NCI-H146 treated with DMSO at 0.1 percent for 48 hours (cell line): Measurements from ENCODE around the gene ANKRD40.
"Not testable (repeated sequence)": the region's sequence is repeated elsewhere in the genome, so short reads cannot be mapped to it uniquely, and the experiment has no call there.

Experiments used
- DNase-seq: peaks from one replicate; lab custom pipeline; 2025; ENCODE audit not compliant: unreplicated experiment; lab: John Stamatoyannopoulos, UW

The ANKRD40 gene

DNA sequence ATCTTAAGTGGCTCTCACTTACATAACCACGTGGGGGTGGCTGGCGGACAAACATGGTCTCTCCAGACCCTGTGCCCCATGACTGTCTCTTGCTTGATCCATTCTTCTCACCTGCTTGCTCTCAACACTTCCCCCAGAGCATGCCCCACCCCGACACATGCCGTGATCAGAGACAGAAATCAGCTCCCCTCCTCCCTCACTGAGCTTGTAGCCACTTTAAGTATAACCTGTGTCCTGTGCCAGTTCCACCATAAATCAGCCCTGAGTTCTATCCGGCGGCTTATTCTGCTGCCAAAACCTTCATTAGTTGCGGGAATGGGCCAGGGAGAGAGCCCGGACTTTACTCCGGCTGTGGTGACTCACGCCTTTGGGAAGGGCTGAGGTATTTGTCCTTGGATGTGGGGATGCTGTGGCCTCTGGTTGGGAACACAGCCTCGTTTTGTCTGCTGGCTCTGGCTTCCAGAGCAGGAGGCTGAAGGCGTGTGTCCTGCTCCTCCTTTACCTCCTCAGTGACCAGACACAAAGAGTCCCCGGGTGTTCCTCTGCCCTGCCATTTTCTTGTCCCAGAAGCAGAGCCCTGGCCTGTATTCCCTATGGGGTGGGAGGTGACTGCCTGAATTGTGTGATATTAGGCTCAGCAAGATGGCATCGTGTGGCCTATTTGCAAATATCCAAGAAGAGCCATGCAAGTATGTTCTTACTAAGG is 21.1 kb downstream of the ANKRD40 start:
- DNase-seq, result no peak

DNA sequence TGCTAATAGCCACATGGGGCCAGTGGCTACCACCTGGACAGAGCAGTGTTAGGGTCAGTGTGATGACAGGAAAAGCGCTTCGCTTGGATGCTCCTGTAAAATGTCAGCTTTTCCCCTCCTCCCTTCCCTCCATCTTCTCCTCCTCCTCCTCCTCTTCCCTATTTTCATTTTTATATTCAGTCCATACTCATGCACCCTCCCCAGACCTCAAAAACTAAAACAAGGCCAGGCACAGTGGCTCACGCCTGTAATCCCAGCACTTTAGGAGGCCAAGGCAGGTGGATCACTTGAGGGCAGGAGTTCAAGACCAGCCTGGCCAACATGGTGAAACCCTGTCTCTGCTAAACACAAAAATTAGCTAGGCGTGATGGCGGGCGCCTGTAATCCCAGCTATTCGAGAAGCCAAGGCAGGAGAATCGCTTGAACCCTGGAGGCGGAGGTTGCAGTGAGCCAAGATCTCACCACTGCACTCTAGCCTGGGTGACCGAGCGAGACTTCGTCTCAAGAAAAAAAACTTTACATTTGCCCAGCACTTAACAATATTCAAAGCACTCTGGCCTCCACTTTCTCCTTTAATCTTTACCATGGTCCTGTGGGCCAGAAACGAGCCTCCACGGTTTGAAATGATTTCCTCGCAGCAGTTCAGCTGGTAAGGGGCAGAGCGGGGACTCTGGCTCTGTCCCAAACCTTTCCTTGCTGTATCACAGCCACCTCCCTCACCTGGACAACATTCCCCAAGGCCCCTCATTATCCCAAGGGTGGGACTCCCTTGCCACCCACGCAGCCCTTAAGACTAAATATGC is 21.8 kb downstream of the ANKRD40 start:
- DNase-seq, result no peak

DNA sequence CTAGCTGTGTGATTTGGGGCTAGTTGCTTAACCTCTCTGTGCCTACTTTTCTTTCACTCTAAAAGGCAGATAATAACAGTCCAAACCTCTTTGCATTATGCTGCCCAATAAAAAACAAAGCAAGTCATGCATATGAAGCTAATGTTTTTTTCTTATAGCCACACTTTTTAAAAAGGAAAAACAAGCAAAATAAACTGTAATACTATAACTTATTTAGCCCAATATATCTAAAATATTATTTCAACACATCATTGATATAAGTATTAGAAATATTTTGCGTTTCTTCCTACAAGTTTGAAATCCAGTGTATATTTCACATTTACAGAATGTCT is 22.4 kb downstream of the ANKRD40 start:
- DNase-seq, result no peak

DNA sequence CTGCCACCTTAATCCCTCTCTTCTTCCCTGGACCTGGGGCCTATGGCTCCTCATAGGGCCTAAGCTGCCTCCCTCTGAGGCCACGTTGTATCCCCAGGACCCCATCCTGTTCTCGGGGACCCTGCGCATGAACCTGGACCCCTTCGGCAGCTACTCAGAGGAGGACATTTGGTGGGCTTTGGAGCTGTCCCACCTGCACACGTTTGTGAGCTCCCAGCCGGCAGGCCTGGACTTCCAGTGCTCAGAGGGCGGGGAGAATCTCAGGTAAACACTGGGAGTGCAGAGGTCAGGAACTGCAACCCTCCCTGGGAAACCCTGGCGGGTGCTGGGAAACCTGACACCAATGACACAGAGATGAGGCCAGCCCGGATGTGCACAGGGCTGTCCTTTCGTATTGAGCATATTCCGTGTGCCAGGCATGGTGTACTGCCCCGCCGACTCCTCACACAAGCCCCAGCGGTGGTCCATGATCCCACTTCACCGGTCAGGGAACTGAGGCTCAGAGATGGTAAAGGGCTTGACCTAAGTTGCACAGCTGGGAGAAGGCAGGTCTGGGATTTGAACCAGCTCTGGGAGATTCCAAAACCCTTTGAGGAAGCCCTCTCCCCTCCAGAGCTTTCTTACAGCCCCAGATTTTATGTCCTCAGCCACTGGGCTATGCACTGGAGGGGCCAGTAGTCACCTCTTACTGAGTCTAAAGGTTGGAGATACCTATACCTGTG is 22.9 kb downstream of the ANKRD40 start:
- peak; percentile 29 for DNase-seq

DNA sequence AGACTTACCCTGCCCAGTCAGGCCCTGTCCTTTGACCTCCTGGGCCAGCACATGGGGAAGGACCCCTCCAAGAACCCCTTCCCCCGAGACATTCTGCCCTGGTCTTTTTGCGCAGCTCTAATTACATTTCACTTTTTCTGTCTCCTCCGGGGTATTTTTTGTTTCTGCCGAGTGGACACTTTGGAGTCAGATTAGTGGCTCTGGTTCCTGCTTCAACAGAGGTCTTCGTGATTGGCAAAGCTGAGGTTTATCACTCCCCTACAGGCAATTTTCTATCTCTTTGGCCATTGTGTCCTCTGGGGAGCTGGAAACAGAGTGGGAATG is 23.5 kb downstream of the ANKRD40 start:
- DNase-seq, result no peak

DNA sequence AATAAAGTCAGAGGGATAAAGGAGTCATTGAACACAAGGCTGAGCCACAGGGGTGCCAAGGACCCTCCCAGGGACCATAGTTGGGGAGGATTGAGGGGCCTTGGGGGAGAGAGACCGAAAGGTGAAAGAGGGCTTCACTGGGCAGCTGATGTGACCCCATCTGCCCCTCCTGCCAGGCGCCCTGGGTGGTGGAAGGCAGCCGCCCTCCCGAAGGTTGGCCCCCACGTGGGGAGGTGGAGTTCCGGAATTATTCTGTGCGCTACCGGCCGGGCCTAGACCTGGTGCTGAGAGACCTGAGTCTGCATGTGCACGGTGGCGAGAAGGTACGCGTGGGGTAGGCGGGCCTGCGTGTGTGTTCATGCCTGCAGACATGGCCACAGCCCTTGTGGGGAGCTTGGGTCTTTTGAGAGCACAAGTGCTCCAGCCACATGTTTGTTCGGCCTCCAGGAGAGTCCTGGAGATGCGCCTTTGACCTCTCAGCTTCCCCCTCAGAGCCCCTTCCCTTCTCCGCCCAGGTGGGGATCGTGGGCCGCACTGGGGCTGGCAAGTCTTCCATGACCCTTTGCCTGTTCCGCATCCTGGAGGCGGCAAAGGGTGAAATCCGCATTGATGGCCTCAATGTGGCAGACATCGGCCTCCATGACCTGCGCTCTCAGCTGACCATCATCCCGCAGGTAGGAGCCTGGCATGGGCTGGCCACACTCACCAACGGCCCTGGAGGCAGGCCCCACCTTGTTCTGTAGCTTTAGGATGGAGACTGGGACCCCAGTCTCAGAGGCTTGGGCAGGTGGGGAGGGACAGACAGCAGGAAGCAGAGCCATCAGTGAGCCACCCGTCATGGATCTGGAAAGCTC is 24.1 kb downstream of the ANKRD40 start:
- DNase-seq, result no peak

DNA sequence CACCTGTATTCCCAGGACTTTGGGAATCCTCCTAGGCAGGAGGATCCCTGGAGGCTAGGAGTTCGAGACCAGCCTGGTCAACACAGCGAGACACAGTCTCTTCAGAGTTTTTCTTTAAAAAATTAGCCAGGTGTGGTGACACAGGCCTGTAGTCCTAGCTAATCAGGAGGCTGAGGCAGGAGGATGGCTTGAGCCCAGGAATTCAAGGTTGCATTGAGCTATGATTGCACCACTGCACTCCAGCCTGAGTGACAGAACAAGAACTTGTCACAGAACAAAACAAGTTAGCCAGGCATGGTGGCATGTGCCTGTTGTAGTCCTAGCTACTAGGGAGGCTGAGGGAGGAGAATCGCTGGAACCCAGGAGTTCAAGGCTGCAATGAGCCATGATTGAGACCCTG is 24.8 kb downstream of the ANKRD40 start:
- DNase-seq, result no peak

DNA sequence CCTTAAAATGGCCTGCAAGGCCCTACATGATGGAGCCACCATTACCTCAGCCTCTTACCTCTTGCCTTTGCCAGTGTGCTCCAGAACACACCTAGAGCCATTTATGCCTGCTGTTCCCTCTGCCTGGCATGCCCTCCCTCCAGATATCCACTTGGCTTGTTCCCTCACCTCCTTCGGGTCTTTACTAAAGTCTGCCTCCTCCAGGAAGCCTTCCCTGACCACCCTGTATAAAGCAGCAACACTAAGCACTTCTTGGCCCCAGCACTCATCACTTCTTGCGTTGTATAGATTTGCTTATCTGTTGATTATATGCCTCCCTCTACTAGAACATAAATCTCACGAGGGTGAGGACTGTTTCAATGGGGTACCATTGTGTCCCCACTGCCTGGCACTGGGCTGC is 25.3 kb downstream of the ANKRD40 start:
- no peak for DNase-seq

DNA sequence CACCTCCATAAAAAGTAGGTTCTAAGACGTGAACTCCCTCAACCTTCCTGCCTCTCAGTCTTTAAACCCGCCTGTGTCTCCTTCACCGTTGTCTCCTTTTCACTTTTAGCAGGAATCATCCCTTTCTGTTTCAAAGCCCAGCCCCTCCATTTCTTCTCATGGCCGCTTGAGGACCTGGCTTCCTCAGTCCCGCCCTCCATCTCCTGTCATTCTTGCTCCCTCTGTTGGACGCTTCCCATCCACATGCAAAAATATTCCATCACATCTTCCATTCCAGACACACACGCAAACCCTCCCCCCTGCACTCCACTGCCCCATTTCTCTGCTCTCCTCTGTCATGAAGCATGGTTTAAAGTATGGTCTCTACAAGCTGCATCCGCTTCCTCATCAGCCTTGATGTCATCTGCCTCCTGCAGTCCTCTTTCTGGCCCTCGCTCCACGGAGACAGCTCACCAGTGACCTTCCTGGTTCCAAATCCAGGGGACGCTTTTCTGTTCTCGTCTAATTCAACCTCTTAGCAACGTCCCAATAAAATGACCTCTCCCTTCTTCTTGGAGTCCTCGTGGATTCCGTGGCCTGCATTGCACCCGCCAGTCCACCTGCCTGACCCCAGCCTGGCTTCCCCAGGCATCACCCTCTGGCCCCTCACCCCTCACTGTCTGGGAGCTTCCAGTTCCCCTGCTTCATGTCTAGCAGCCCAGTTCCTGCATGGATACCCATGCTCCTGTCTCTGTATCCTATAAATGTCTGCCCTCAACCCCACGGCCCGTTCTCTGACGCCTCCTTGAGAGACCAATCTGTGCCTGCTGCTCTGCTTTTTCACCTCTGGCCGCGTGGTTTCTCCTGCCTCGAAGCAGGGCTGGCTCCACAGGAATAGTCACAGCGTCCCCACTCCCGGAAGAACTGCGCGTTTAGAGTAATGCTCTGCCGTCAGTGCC is 26.2 kb downstream of the ANKRD40 start:
- DNase-seq, result peak; percentile 65

DNA sequence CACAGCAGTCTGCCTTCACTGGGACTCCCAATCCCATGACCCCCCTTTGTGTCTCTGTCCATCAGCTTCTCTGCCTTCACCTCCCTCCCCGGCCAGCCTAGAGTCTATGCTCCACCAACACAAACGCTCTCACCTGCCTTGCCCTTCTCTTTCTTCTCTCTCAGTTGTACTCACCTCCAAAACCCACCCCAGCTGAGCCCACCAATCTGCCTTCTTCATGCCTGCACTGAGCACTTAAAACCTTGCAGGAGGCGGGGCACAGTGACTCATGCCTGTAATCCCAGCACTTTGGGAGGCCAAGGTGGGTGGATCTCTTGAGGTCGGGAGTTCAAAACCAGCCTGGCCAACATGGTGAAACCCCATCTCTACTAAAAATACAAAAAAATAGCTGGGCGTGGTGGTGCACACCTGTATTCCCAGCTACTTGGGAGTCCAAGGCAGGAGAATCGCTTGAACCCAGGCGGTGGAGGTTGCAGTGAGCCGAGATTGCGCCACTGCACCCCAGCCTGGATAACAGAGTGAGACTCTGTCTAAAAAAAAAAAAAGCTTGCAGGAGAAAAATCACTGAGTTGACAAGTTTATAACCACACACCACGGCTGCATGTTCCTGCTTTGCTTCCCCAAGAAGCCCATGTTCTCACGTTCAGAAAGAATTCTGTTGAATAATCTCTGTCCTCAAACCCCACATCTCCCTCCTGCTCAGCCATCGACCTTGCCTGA is 27.0 kb downstream of the ANKRD40 start:
- DNase-seq, result not testable (repeated sequence)

DNA sequence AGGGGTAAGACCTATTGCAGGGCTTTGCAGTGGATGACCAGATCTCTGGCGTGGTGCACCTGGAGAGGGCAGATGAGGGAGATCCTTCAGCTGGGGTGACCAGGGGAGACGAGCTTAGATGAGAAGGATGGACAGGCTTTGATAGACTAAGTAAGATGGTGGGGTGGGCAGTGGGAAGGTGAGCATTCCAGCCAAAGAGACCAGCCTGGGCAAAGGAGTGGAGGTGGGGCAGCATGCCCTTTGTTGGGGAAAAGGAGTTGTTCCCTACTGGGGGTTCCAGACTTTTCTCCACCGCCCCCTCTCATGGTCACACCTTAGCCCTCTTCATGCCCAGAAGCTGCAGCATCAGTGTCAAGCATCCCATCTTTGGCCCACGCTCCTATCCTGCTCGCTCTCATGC is 27.6 kb downstream of the ANKRD40 start:
- no peak for DNase-seq

DNA sequence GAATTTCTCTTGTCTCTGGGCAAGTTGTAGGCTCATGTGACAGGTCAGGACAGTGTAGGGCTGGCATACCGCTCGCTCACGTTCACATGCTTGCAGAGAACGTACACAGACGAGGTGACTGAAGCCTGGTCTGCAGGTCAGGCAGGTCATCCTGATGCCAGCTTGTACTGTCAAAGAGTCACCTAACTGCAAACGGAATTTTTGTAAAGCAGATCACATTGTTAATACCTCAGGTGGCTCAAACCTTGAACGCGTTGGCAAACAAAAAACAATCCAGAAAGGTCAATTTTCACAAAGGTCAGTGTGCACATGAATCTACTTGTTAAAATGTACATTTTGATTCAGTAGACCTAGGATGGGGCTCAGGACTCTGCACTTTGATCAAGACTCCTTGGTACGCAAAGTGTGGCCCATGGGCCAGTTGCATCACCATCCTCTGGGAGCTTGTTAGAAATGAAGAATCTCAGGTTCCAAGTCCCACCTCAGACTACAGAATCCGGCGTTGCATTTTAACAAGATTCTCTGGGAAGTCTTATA is 28.6 kb downstream of the ANKRD40 start:
- DNase-seq, result no peak

DNA sequence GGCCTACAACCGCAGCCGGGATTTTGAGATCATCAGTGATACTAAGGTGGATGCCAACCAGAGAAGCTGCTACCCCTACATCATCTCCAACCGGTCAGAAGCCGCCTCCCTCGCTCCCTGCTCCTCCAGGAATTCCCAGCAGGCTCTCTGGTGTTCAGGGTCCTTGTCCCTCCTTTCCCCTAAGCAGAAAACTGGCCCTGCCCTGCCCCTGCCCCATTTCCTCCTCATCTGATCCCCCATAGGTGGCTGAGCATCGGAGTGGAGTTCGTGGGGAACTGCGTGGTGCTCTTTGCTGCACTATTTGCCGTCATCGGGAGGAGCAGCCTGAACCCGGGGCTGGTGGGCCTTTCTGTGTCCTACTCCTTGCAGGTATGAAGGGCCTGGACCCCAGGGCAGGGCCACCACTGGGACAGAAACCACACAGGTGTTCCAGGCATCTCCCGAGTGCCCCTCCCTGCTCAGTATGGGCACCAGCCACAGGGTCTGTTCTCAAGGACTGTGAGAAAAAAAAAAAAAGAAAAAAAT is 29.8 kb downstream of the ANKRD40 start:
- DNase-seq, result no peak

DNA sequence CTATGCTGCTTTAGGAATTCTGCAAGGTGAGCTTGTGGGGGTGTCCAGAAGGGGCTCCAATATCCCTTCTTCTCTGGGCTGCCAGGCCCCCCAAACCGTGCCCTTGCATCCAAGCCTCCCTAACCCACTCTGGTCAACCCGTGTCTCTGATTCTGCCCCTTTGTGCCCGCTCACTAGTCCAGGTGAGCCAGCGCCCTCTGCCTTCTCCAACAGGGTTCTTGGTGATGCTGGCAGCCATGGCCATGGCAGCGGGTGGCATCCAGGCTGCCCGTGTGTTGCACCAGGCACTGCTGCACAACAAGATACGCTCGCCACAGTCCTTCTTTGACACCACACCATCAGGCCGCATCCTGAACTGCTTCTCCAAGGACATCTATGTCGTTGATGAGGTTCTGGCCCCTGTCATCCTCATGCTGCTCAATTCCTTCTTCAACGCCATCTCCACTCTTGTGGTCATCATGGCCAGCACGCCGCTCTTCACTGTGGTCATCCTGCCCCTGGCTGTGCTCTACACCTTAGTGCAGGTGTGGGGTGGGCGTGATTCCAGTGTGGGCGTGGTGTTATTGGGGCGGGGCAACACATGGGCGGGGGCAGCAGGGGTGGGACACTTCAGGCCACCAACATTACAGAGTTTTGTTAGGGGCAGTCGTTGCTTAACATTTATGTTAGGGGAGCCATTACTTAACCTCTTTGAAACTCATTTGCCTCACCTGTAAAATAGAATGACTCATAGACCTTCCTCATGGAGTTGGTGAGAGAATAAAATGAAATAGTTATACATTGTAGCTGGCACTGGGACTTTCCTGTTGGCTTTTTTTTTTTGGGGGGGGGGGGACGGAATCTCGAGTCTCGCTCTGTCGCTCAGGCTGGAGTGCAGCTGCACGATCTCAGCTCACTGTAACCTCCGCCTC is 31.4 kb downstream of the ANKRD40 start:
- no peak for DNase-seq

DNA sequence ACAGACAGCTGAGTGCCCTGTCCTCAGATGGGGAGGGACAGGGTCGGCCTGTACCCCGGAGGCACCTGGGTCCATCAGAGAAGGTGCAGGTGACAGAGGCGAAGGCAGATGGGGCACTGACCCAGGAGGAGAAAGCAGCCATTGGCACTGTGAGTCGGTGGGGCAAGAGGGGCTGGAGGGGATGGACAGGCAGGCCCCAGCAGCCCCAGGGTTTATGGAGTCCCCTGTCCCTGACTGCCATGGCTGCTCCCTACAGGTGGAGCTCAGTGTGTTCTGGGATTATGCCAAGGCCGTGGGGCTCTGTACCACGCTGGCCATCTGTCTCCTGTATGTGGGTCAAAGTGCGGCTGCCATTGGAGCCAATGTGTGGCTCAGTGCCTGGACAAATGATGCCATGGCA is 32.1 kb downstream of the ANKRD40 start:
- DNase-seq, result no peak

DNA sequence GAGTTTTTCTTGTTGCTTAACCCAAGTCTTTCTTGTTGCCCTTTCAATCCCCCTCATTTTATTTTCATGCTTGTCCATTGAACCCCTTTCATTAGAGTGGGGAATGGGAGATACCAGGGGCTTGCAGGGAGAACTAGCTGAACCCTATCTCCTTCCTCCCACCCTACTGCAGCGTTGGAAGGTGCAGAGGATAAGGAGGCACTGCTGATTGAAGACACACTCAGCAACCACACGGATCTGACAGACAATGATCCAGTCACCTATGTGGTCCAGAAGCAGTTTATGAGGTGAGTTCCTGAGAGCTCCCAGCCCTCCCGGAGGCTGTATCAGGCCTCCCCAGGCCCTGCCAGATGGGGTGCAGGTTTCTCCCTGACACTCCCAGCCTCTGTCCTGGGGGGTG is 32.5 kb downstream of the ANKRD40 start:
- DNase-seq, result no peak

DNA sequence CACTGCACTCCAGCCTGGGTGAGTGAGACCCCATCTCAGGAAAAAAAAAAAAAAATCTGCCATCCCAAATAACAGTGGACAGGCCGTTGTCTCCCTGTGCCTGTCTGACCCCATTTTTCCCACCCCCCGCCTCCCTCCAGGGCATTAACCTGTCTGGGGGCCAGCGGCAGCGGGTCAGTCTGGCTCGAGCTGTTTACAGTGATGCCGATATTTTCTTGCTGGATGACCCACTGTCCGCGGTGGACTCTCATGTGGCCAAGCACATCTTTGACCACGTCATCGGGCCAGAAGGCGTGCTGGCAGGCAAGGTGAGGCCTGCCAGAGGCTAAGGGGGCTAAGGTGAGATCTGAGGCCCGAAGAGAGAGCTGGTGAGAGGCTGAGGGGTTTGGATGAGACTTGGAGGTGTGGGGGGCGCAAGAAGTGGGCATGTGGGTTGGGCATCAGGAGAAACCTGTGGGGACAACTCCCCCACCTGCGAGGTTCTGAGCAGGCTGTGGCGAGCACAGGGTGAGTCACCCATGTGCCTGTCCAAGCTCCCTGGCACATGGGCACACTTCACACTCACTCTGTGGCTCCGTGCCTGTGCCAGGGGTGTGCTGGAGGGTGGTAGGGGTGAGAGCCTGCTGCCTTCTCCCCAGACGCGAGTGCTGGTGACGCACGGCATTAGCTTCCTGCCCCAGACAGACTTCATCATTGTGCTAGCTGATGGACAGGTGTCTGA is 34.7 kb downstream of the ANKRD40 start:
- DNase-seq, result no peak
